ENCODE measurements around the gene COIL. TPM values are rescaled to one million over a fixed set of nuclear protein-coding genes. Genes with fewer than 3 reads are reported as not detected.

Gene COIL
- 10 to 100 TPM in 1 of 2 donors, 1 to 10 TPM in 1; 8.6 to 12.0 TPM for total RNA-seq

GRCh38 chr17:56960596-56961538, at the start of gene COIL:
Gene COIL (minus strand): TSS chr17:56961050. CDS start chr17:56961019, 31 bp downstream.

GRCh38 chr17:56977673-56978395, 17.0 kb upstream of the COIL start, which contains the start of gene SCPEP1:
Gene SCPEP1 (plus strand): TSS chr17:56978131. CDS start chr17:56978160, 29 bp downstream.

GRCh38 chr17:56913867-56914580, 46.8 kb downstream of the COIL start, which contains the start of gene TRIM25:
Gene TRIM25 (minus strand): TSS chr17:56914049. CDS start chr17:56913988, 61 bp downstream.

Other genes starting within 250 kb of the COIL start
- under 1 TPM; 0.33 to 0.69 TPM for gene C17orf67, start 127.1 kb downstream of the COIL start, total RNA-seq
- gene DGKE, start 126.9 kb downstream of the COIL start, total RNA-seq = 1 to 10 TPM in 1 of 2 donors, under 1 TPM in 1; 1.00 to 1.7 TPM
- 100 to 1,000 TPM; 111 to 113 TPM for gene TRIM25, start 47.0 kb downstream of the COIL start, total RNA-seq
- gene SCPEP1, start 17.1 kb upstream of the COIL start, total RNA-seq = 10 to 100 TPM; 69.3 to 96.0 TPM
- gene AKAP1, start 124.2 kb upstream of the COIL start, total RNA-seq = 10 to 100 TPM; 26.2 to 30.6 TPM